Loucy (cell line): ENCODE data around the gene GOLGA6C.

Experiments
- H2AFZ ChIP-seq: fragments of 200-600 bp; sonication (generic); 2 replicates; pipeline ENCODE4 v1.6.0; 2016; ENCODE audit warnings: antibody characterized with exemption, mild to moderate bottlenecking, low read length, moderate library complexity
- H3F3A ChIP-seq: fragments of 200-600 bp; 2 replicates; pipeline ENCODE4 v1.6.0; 2016; ENCODE audit warnings: antibody characterized with exemption, low read depth, mild to moderate bottlenecking
- H3K27me3 ChIP-seq: fragments of 200-600 bp; sonication (generic); 2 replicates; pipeline ENCODE4 v1.6.1; 2014; ENCODE audit warnings: low read length, mild to moderate bottlenecking; ENCODE audit not compliant: insufficient read depth, poor library complexity, severe bottlenecking
- H3K36me3 ChIP-seq: fragments of 200-600 bp; sonication (generic); 2 replicates; pipeline ENCODE4 v1.6.1; 2016; ENCODE audit warnings: low read length; ENCODE audit not compliant: insufficient read depth
- H3K4me1 ChIP-seq: fragments of 200-600 bp; sonication (generic); 2 replicates; pipeline ENCODE4 v1.5.1; 2014; ENCODE audit warnings: low read length, mild to moderate bottlenecking; ENCODE audit not compliant: insufficient read depth, poor library complexity, severe bottlenecking
- H3K4me2 ChIP-seq: fragments of 200-600 bp; sonication (generic); 2 replicates; pipeline ENCODE4 v1.6.0; 2014; ENCODE audit warnings: antibody characterized with exemption, low read length, low read depth, mild to moderate bottlenecking; ENCODE audit not compliant: poor library complexity, severe bottlenecking
- H3K4me3 ChIP-seq: fragments of 200-600 bp; sonication (generic); 2 replicates; pipeline ENCODE4 v1.5.1; 2014; ENCODE audit warnings: low read length, mild to moderate bottlenecking, mixed read lengths; ENCODE audit not compliant: poor library complexity, severe bottlenecking
- H3K79me2 ChIP-seq: fragments of 200-600 bp; sonication (generic); 2 replicates; pipeline ENCODE4 v1.6.1; 2014; ENCODE audit warnings: low read length; ENCODE audit not compliant: insufficient read depth
- H3K9ac ChIP-seq: fragments of 200-600 bp; sonication (generic); 2 replicates; pipeline ENCODE4 v1.6.0; 2014; ENCODE audit warnings: mild to moderate bottlenecking, low read depth, low read length, moderate library complexity; ENCODE audit not compliant: poor library complexity, severe bottlenecking
- H3K9me2 ChIP-seq: fragments of 200-600 bp; sonication (generic); replicated peaks from 2 replicates; pipeline ENCODE4 v1.6.1; 2016; ENCODE audit warnings: low read depth, low read length, mixed read lengths
- H3K9me3 ChIP-seq: fragments of 200-600 bp; sonication (generic); 2 replicates; pipeline ENCODE4 v1.6.1; 2014; ENCODE audit warnings: mild to moderate bottlenecking, antibody characterized with exemption, low read length, low read depth; ENCODE audit not compliant: insufficient read depth
- H4K20me1 ChIP-seq: fragments of 200-600 bp; sonication (generic); 2 replicates; pipeline ENCODE4 v1.6.0; 2014; ENCODE audit warnings: antibody characterized with exemption, low read length, mild to moderate bottlenecking; ENCODE audit not compliant: insufficient read depth, poor library complexity, severe bottlenecking
- CTCF ChIP-seq: fragments of 200-600 bp; sonication (generic); conservative IDR thresholded peaks from 2 replicates; pipeline ENCODE4 v1.5.1; 2014; ENCODE audit warnings: mild to moderate bottlenecking, antibody characterized with exemption, low read length
- EZH2phosphoT487 ChIP-seq: fragments of 200-600 bp; IDR thresholded peaks from 2 replicates; pipeline ENCODE4 v1.6.1; 2018; ENCODE audit warnings: antibody characterized with exemption, mild to moderate bottlenecking, moderate library complexity, borderline replicate concordance

Gene GOLGA6C

GRCh38 chr15:75231836-75232235, 26.3 kb upstream of the GOLGA6C start:
- Histone ChIP-seq H2AFZ (no peak overlapping the region), H3K79me2 (no peaks in the 10 kb centered on the region)

GRCh38 chr15:75232252-75232813, 25.8 kb upstream of the GOLGA6C start:
- no peaks in the 10 kb centered on the region for H3K9me3 ChIP-seq
- H3K9ac ChIP-seq, result no peak overlapping the region
- H3K79me2 ChIP-seq, result no peaks in the 10 kb centered on the region
- no peaks in the 10 kb centered on the region for H3K27me3 ChIP-seq
- no peaks in the 10 kb centered on the region for H3K36me3 ChIP-seq
- H3K4me3 ChIP-seq, result no peak overlapping the region
- peaks cover 7% of the 10 kb centered on the region for H3K4me1 ChIP-seq
- TF ChIP-seq EZH2phosphoT487 (no peak), CTCF (no peak)
- no peaks in the 10 kb centered on the region for H3K9me2 ChIP-seq
- no peaks in the 10 kb centered on the region for H4K20me1 ChIP-seq
- no peaks in the 10 kb centered on the region for H3F3A ChIP-seq
- no peak overlapping the region for H2AFZ ChIP-seq
- no peak overlapping the region for H3K4me2 ChIP-seq

More at GRCh38 chr15:75231836-75232235, 26.3 kb upstream of the GOLGA6C start:
- no peaks in the 10 kb centered on the region for H3F3A ChIP-seq
- peaks cover 7% of the 10 kb centered on the region for H3K4me1 ChIP-seq
- no peaks in the 10 kb centered on the region for H4K20me1 ChIP-seq
- H3K9me3 ChIP-seq, result no peaks in the 10 kb centered on the region
- no peak overlapping the region for H3K9ac ChIP-seq
- H3K36me3 ChIP-seq, result no peaks in the 10 kb centered on the region
- H3K27me3 ChIP-seq, result no peaks in the 10 kb centered on the region
- no peaks in the 10 kb centered on the region for H3K9me2 ChIP-seq
- H3K4me3 ChIP-seq, result no peak overlapping the region
- H3K4me2 ChIP-seq, result no peak overlapping the region
- TF ChIP-seq CTCF (no peak), EZH2phosphoT487 (no peak)

GRCh38 chr15:75232826-75233503, 25.2 kb upstream of the GOLGA6C start:
- H3K4me3 ChIP-seq, result no peak overlapping the region
- no peaks in the 10 kb centered on the region for H4K20me1 ChIP-seq
- no peaks in the 10 kb centered on the region for H3F3A ChIP-seq
- H3K4me1 ChIP-seq, result peaks cover 7% of the 10 kb centered on the region
- H3K4me2 ChIP-seq, result no peak overlapping the region
- H3K9me2 ChIP-seq, result no peaks in the 10 kb centered on the region
- TF ChIP-seq EZH2phosphoT487, result no peak
- no peak for TF ChIP-seq CTCF
- H3K79me2 ChIP-seq, result no peaks in the 10 kb centered on the region
- no peak overlapping the region for H2AFZ ChIP-seq
- H3K27me3 ChIP-seq, result no peaks in the 10 kb centered on the region
- no peak overlapping the region for H3K9ac ChIP-seq
- H3K36me3 ChIP-seq, result no peaks in the 10 kb centered on the region
- H3K9me3 ChIP-seq, result no peaks in the 10 kb centered on the region
